ENCODE measurements around the gene SPNS3. TPM values are rescaled to one million over a fixed set of nuclear protein-coding genes. Genes with fewer than 3 reads are reported as not detected.

SPNS3 gene
- total RNA-seq, 1 donor from 2014 or later: 1.9 TPM

DNA sequence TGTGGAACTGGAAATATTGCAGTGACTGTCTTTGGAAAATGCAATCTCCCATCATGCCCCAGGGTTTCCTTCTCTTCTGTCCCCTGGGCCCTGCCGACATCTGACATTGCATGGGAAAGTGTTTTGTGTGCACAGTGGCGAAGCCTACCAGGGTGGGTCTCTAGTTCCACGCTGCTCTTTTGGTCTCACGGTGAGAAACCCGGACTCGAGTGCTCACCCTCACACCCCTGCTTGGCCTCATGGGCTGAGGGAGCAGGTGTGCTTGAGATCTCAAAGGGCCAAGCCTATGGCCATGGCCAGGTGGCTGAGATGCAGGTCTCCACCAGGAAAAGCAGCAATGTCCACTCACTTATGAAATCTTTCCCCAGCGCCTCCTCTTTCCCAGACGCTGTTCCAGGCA is 32.0 kb downstream of the SPNS3 start:
- no peak for DNase-seq
- Mint-ChIP-seq H3K4me1 (no peaks in the 10 kb centered on the region), H3K36me3 (ENCODE audit: low read depth) (no peaks in the 10 kb centered on the region), H3K27ac (no peak overlapping the region), H3K9me3 (peaks cover 9% of the 10 kb centered on the region), H3K4me3 (no peak overlapping the region), H3K27me3 (no peaks in the 10 kb centered on the region)
- intact Hi-C loops (cut with micrococcal nuclease): no loop called here

DNA sequence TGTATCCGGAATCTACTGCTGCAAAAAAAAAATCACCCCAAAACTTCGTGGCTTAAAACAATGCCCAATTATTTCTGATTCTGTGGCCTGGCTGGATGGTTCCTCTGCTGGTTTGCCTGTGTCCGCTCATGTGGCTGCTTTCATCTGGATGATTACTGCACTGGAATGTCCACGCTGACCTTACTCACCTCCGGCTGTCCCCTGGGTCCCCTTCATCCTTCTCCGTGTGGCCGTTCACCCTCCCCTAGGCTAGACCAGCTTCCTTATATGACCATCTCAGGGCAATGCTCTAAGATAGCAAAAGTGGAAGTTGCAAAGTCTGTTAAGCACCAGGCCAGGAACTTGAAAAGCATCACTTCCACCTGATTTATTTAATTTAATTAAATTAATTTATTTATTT is 33.5 kb downstream of the SPNS3 start:
- H3K4me1 Mint-ChIP-seq: no peaks in the 10 kb centered on the region
- no peaks in the 10 kb centered on the region for H3K36me3 Mint-ChIP-seq (ENCODE audit: low read depth)
- no peak overlapping the region for H3K4me3 Mint-ChIP-seq
- intact Hi-C loops (cut with micrococcal nuclease): no loop called here
- DNase-seq: no peak
- no peak overlapping the region for H3K27ac Mint-ChIP-seq
- peaks cover 2% of the 10 kb centered on the region for H3K27me3 Mint-ChIP-seq
- peaks cover 4% of the 10 kb centered on the region for H3K9me3 Mint-ChIP-seq

DNA sequence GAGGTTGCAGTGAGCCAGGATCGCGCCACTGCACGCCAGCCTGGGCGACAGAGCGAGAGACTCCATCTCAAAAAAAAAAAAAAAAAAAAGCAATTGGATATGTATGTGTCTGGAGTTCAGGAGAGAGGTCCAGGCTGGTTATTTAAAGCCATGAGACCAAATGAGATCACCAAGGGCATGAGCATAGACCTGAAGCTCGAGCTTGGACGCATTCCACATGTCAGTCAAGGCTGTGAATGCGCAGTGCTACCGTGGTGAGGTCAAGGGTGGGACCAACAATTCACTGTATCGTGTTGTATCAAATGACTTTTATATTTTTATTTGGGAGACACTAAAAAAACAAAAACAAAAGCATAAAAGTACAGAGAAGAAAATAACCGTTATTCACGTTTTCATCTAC is 35.8 kb downstream of the SPNS3 start:
- no peak for DNase-seq
- Mint-ChIP-seq H3K9me3 (no peaks in the 10 kb centered on the region), H3K4me3 (no peak overlapping the region), H3K27ac (no peak overlapping the region), H3K4me1 (no peaks in the 10 kb centered on the region), H3K36me3 (ENCODE audit: low read depth) (no peaks in the 10 kb centered on the region), H3K27me3 (peaks cover 2% of the 10 kb centered on the region)
- intact Hi-C loops (cut with micrococcal nuclease): no loop called here

DNA sequence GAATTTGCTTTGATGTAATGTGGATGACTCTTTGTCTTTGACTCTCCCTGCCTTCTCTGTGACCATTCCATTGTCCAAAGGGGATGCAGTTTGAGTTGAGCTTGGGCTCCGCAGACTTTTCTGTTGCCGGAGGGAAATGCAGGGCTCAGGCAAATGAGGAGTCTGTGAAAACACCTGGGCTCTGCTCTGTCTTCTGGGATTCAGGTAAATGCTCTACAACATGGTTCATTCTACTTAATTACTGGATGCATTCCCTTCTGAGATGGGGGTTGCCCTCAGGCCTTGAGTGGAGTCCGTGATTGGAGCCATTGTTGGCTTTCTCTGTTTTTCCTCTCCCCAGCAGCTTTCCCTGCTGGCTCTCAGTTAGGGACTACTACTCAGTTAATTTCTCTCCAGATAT is 38.5 kb downstream of the SPNS3 start:
- no peak overlapping the region for H3K4me3 Mint-ChIP-seq
- H3K4me1 Mint-ChIP-seq: peaks cover 2% of the 10 kb centered on the region
- intact Hi-C loops (cut with micrococcal nuclease): no loop called here
- no peaks in the 10 kb centered on the region for H3K9me3 Mint-ChIP-seq
- H3K36me3 Mint-ChIP-seq (ENCODE audit: low read depth): no peaks in the 10 kb centered on the region
- peaks cover 2% of the 10 kb centered on the region for H3K27me3 Mint-ChIP-seq
- no peak overlapping the region for H3K27ac Mint-ChIP-seq
- no peak for DNase-seq

DNA sequence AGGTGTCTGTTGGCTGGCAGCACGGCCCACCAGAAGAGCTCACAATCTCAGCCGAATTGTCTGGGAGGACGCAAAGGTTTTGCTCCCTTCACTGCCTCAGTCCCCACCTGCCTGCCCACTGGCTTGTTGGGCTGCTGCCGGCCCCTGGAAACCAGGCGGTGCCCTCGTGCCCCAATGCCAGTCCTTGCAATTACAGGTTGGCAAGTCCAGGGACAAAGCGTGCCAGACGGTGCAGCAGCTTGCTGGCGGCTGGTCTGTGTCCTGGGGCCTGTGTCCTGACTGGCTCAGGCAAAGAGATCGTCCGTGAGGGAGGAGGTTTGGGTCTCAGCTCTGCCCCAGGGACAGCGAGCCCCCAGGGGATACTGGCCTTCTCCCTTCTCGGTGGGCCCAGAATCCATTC is 40.4 kb downstream of the SPNS3 start:
- DNase-seq: no peak
- intact Hi-C loops (cut with micrococcal nuclease): no loop called here
- Mint-ChIP-seq H3K27me3 (peaks cover 2% of the 10 kb centered on the region), H3K9me3 (no peaks in the 10 kb centered on the region), H3K4me1 (peaks cover 2% of the 10 kb centered on the region), H3K4me3 (no peak overlapping the region), H3K36me3 (ENCODE audit: low read depth) (no peaks in the 10 kb centered on the region), H3K27ac (no peak overlapping the region)

DNA sequence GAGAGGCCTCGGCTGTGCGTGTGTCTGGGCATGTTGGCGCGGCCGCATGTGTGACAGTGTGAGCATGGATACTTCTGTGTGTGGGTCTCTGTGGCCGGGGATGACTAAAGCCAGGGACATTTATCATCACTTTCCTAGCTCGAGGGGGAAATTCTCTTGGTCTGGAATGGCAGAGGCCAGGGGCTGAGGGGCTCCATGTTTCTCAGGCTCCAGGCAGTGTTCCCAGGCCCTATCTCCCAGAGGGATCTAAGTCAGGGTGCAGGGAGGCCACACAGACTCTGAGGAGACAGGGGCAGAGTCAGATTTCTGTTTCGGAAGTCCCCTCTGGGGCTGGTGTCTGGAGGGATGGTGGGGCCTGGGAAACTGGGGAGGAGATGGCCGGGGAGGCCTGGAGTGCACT is 41.3 kb downstream of the SPNS3 start:
- Mint-ChIP-seq H3K9me3 (no peaks in the 10 kb centered on the region), H3K27ac (no peak overlapping the region), H3K4me3 (no peak overlapping the region), H3K27me3 (peaks cover 2% of the 10 kb centered on the region), H3K36me3 (ENCODE audit: low read depth) (no peaks in the 10 kb centered on the region), H3K4me1 (peaks cover 2% of the 10 kb centered on the region)
- intact Hi-C loops (cut with micrococcal nuclease): no loop called here
- DNase-seq: no peak

DNA sequence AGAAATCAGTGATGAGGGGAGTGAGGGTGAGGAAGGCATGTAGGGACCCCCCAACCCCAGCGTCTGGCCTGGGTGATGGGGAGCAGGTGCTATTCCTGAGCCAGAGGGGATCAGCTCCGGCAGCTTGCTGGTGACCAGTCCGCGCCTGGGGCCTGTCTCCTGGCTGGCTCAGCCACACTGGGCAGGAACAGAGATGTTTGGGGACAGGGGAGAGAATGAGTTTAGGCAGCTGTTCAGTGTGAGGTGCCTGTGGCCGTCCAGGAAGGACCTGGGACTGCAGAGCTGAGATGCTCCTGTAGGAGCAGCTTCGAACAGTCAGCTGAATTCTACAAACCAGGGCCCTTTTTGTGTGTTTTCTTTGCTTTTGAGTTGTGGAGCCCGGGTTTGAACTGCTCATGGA is 41.7 kb downstream of the SPNS3 start:
- H3K27me3 Mint-ChIP-seq: peaks cover 2% of the 10 kb centered on the region
- no peak overlapping the region for H3K4me3 Mint-ChIP-seq
- H3K4me1 Mint-ChIP-seq: peaks cover 2% of the 10 kb centered on the region
- DNase-seq: no peak
- no peaks in the 10 kb centered on the region for H3K9me3 Mint-ChIP-seq
- H3K36me3 Mint-ChIP-seq (ENCODE audit: low read depth): no peaks in the 10 kb centered on the region
- intact Hi-C loops (cut with micrococcal nuclease): no loop called here
- no peak overlapping the region for H3K27ac Mint-ChIP-seq

DNA sequence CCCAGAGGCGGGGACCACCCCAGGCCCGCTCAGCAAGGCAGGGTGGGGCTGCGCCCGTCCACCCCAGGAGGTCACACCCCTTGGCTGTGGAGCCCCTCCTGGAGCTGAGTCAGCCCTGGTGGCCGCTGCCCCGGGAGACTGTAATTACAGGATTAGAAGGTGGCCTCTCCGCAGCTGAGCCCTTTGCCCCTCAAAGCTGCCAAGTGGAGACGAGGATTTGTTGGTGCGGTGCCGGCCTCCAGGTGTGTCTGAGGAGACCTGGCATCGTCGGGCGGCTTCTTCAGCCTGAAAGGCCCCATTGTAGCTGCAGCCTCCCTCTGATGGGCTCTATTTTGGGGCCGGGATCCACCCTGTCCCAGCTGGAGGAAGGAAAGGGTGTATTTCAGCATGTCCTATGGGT is 42.3 kb downstream of the SPNS3 start:
- Mint-ChIP-seq H3K4me3 (no peak overlapping the region), H3K36me3 (ENCODE audit: low read depth) (no peaks in the 10 kb centered on the region), H3K27ac (no peak overlapping the region), H3K27me3 (peaks cover 2% of the 10 kb centered on the region), H3K4me1 (peaks cover 6% of the 10 kb centered on the region), H3K9me3 (no peaks in the 10 kb centered on the region)
- intact Hi-C loops (cut with micrococcal nuclease): no loop called here
- DNase-seq: no peak

DNA sequence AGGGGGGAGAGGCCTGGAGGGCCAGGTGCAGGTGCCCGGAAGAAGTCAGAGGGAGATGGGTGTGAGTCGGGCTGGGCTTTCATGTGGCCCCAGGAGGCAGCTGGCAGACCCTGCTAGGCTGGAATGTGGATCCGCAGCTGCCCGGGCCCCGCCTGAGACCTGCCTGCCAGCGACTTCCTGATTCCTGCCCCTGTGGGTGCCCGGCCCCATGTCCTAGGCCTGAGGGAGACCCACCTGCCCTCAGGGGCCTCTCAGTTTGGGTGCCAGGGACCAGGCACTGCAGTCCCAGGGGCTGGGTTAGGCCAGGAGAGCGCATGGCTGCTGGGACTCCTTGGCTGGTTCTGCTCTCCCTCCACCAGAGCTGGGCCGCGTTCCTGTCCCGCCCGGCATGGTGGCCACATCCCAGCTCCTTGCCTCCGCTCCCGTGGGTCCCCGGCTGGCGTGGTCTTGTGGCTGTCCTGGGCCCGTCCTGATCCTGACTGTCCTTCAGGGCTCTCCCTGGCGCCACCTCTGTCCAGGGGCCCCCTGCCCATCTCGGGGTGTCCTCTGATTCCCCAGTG is 42.9 kb downstream of the SPNS3 start:
- no peaks in the 10 kb centered on the region for H3K27me3 Mint-ChIP-seq
- no peak overlapping the region for H3K27ac Mint-ChIP-seq
- H3K4me1 Mint-ChIP-seq: peaks cover 12% of the 10 kb centered on the region
- H3K9me3 Mint-ChIP-seq: no peaks in the 10 kb centered on the region
- intact Hi-C loops (cut with micrococcal nuclease): no loop called here
- H3K36me3 Mint-ChIP-seq (ENCODE audit: low read depth): peaks cover 1% of the 10 kb centered on the region
- no peak overlapping the region for H3K4me3 Mint-ChIP-seq
- no peak for DNase-seq

DNA sequence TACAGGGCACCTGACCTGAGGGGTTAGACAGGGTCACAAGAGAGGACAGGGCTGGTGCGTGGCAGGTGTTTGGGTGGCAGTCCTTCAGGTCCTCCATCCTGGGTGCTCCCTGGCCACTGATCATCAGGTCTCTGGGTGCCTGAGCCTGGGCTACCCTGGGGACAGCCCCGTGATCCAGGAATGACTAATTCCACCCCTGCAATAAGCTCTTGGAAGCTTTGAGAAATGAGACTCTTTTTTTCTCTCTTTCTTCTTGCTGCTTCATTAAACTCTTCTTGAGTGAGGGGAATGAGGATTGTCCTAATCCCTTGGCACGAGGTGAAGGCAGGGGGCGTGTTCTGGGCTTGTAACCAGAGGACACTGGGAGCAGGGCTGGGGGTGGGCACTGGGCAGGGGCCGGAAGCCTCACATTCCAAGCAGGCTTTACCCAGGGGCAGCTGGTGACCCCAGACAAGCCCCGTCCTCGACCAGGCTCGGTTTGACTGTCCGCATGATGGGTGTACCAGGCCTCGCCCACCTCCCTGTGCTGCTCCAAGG is 43.6 kb downstream of the SPNS3 start:
- intact Hi-C loops (cut with micrococcal nuclease): no loop called here
- peaks cover 16% of the 10 kb centered on the region for H3K4me1 Mint-ChIP-seq
- H3K27ac Mint-ChIP-seq: no peak overlapping the region
- H3K27me3 Mint-ChIP-seq: no peaks in the 10 kb centered on the region
- H3K36me3 Mint-ChIP-seq (ENCODE audit: low read depth): peaks cover 1% of the 10 kb centered on the region
- no peak overlapping the region for H3K4me3 Mint-ChIP-seq
- no peaks in the 10 kb centered on the region for H3K9me3 Mint-ChIP-seq
- no peak for DNase-seq

DNA sequence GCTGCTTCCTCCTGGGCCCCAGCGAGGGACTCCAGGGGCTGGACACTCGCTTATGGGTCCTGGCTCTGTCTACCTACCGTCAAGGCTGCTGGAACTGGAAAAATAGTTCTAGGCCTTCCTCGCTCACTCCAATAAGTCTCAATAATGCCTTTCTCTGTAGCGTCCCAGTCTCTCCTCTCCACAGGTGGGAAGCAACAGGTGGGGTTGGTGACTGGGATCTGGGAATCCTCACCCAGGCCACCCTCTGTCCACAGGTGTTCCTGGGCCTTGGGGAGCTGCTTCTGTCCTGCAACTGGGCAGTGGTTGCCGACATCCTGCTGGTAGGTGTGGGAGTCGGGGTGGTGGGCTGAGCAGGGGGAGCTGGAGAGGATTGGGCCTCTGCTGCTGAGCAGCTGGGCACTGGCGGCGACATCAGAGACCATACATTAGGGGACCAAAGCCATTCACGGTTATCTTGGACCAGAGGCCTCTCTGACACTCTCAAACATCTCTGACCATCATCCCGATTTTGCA is 44.6 kb downstream of the SPNS3 start:
- no peaks in the 10 kb centered on the region for H3K9me3 Mint-ChIP-seq
- DNase-seq: no peak
- intact Hi-C loops (cut with micrococcal nuclease): no loop called here
- peaks cover 1% of the 10 kb centered on the region for H3K36me3 Mint-ChIP-seq (ENCODE audit: low read depth)
- peaks cover 19% of the 10 kb centered on the region for H3K4me1 Mint-ChIP-seq
- H3K27ac Mint-ChIP-seq: no peak overlapping the region
- no peak overlapping the region for H3K4me3 Mint-ChIP-seq
- H3K27me3 Mint-ChIP-seq: no peaks in the 10 kb centered on the region

DNA sequence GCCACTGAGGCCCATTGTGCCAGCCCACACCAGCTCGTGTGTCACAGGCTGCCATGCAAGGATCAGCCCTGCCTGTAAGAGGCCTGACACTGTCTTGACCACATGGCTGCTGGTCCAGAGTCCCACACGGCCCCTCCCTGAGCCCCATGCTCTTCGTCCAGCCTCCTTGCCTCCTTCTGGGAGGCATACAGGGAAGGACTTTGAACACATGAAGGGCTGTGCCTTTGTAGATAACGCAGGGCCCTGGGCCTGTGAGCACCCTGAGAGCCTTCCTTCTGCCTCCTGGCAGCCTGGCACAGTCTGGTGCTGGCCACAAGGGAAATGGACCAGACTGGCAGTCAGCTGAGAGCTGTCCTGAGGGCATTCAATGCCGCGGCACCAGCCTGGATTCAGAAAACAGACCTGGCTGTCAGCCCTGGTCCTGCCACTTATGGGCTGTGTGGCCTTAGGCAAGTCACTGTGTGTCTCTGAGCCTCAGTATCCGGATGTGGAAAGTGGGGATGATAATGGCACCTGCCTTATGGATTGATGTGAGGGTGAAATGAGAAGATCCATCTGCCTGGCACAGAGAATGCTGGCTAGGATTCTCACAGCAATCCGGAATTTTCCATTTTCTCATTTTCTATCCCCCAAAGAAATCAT is 45.7 kb downstream of the SPNS3 start:
- no peaks in the 10 kb centered on the region for H3K9me3 Mint-ChIP-seq
- peaks cover 1% of the 10 kb centered on the region for H3K36me3 Mint-ChIP-seq (ENCODE audit: low read depth)
- peak overlapping the region; percentile 62 for H3K27ac Mint-ChIP-seq
- no peak overlapping the region for H3K4me3 Mint-ChIP-seq
- DNase-seq: no peak
- no peaks in the 10 kb centered on the region for H3K27me3 Mint-ChIP-seq
- peaks cover 19% of the 10 kb centered on the region for H3K4me1 Mint-ChIP-seq
- intact Hi-C loops (cut with micrococcal nuclease): no loop called here

DNA sequence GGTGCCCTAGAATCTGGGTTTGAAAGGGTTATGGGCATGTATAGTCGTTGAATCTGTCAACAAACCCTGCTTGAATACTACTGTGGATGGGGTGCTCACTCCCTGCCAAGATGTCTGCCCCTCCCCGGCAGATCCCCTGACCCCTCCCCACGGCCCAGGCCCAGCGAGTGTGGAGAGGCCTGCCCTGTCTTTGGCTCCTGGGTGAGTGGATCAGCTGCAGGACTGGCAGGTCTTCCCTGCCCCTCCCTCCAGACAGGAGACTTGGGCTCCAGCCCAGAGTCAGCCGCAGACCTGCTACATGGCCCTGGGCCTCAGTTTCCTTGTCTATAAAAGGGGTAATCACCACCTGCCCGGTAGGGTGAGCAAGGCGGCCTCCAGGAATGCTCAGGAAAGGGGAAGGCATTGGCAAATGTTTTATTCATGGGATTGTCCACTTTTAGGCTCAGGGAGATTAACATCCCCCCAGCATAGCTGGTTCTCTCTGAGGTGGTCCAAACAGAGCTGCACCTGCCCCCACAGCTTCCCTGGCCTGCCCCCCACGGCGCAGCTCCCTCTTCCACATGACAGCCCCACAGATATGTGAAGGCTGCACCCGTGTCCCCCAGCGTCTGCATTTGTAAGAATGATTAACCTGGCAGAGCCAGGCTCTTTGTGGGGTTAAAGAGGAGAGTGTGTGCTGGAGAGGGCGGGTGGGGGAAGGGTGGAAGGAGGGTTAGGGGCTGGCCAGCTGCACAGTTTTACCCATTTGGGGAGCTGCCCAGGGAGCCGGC is 46.4 kb downstream of the SPNS3 start:
- Mint-ChIP-seq H3K27me3 (no peaks in the 10 kb centered on the region), H3K4me3 (no peak overlapping the region), H3K9me3 (no peaks in the 10 kb centered on the region), H3K4me1 (peaks cover 24% of the 10 kb centered on the region), H3K36me3 (ENCODE audit: low read depth) (peaks cover 1% of the 10 kb centered on the region), H3K27ac (peak overlapping the region; percentile 62)
- no peak for DNase-seq
- intact Hi-C loops (cut with micrococcal nuclease): no loop called here

Data from activated CD4-positive, alpha-beta T cell treated with anti-CD3 and anti-CD28 coated beads, Interleukin-2, amount 10 ng/mL, durations not matched to agents 24 days and 14 days (primary cell).